ENCODE data around the gene DYNC2H1.

DYNC2H1 gene, protein sequence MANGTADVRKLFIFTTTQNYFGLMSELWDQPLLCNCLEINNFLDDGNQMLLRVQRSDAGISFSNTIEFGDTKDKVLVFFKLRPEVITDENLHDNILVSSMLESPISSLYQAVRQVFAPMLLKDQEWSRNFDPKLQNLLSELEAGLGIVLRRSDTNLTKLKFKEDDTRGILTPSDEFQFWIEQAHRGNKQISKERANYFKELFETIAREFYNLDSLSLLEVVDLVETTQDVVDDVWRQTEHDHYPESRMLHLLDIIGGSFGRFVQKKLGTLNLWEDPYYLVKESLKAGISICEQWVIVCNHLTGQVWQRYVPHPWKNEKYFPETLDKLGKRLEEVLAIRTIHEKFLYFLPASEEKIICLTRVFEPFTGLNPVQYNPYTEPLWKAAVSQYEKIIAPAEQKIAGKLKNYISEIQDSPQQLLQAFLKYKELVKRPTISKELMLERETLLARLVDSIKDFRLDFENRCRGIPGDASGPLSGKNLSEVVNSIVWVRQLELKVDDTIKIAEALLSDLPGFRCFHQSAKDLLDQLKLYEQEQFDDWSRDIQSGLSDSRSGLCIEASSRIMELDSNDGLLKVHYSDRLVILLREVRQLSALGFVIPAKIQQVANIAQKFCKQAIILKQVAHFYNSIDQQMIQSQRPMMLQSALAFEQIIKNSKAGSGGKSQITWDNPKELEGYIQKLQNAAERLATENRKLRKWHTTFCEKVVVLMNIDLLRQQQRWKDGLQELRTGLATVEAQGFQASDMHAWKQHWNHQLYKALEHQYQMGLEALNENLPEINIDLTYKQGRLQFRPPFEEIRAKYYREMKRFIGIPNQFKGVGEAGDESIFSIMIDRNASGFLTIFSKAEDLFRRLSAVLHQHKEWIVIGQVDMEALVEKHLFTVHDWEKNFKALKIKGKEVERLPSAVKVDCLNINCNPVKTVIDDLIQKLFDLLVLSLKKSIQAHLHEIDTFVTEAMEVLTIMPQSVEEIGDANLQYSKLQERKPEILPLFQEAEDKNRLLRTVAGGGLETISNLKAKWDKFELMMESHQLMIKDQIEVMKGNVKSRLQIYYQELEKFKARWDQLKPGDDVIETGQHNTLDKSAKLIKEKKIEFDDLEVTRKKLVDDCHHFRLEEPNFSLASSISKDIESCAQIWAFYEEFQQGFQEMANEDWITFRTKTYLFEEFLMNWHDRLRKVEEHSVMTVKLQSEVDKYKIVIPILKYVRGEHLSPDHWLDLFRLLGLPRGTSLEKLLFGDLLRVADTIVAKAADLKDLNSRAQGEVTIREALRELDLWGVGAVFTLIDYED (N-terminal part only)

GRCh38 chr11:103108933-103109817 is at the start of gene DYNC2H1:
Gene DYNC2H1 (plus strand): TSS chr11:103109426. CDS start chr11:103109575, 149 bp downstream.
- DNase-seq = peak; percentile 88 to 90

DNA sequence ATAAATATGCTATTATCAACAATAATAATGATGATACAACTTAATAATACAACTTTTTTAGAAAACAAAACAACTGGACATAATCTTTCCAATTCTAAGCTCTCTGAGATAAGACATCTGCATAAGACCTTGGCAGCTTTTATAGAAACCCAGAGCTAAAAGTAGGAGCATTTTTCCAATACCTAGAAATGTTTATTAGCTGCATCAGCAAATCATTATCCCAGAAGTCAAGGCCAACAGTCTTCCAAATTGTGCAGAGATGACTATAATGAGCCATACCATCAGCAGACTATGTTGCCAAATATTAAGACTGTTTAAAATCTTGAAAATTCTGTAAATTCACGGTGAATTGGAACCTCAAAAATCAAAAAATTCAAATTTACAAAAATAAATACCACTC is 47.6 kb upstream of the DYNC2H1 start:
- DNase-seq = no peak

DNA sequence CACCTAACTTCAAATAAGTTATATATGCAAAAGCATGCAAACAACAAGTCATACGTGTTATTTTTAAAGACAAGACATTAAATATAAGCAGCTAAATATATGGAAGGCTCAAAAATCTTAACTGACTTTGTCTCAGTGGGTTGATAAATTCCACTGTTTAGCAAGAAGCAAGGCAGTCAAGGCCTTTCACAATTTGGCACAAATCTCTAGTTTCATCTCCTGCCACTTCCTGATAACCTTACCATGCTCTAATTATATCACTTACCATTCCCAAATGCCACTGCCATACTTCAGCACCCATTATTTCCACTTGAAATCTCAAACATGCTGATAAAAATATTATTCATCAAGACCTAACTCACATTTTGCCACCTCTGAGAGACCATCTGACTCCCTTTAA is 42.1 kb upstream of the DYNC2H1 start:
- no peak for DNase-seq

DNA sequence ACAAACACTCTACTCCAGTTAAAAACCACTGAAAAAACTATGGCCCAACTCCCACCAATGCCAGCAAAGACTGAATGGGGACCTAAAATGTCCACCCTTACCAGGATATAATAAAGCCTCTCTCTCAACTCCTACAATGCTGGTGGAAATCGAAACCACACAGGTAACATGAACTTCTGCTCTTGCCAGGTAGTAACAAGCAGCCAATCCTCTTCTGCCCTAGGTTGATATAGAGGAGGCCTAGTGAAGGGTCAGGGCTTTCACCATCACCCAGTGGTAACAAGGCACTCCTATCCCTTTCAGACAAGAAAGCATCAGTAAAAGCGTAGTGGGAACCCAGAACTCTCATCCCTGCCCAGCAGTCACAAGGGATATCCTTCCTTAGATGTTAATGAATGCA is 39.9 kb upstream of the DYNC2H1 start:
- peak in 1 of 2 donors; percentile 11 for DNase-seq

- DNase-seq = peak in 1 of 2 donors; percentile 19
Observed at GRCh38 chr11:103070142-103070541, 39.1 kb upstream of the DYNC2H1 start.

- no peak for DNase-seq
Observed at GRCh38 chr11:103071008-103071407, 38.2 kb upstream of the DYNC2H1 start.

DNA sequence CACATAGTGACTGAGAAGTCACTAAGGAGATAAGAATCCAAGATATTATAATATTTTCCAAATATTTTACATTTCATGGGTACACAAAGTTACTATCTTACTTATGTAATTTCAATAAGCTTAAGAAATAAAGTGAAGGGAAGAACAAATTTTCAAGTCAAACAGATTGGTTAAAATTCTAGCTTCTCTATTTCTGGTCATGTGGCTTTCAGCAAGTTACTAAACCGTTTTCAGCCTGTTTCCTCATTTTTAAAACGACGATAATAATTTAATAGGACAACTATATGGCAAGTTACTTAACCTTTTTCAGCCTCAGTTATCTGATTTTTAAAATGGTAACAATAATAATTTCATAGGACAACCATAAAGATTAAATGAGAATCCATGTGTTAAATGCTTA is 32.9 kb upstream of the DYNC2H1 start:
- DNase-seq = no peak

DNA sequence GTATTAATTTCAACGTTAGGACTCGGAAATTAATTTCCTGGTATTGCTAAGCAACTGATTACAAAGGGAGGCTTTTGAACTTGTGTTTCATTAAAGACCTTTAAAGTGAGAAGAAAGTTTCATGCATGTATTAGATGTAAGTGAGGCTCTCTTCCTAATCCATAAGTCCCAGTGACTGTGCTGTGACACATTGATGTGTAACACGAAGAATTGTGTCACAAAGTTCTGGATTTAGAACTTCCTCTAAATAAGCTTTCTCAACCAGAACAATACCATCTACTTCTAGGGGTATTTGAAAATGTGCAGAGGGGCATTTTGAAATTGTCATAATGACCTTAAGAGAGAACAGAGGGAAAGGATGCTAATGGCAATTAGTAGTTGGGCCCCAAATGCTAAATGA is 31.7 kb upstream of the DYNC2H1 start:
- DNase-seq = no peak

DNA sequence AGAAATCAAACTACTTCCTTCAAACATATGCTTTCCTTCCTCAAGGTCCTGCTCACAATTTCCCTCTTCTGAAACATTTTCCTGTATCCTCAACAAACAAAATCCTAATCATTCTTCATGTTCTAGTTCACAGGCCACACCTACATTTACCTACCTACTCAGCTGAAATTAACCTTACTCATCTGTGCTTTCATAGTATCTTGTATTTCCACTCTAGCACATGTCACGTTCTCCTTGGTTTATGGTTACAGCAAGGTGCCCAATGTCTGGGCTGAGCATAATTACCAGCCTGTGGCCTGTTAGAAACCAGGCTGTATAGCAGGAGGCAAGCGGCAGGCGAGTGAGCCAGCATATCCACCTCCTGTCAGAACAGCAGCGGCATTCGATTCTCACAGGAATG is 30.5 kb upstream of the DYNC2H1 start:
- DNase-seq = no peak

- DNase-seq = no peak
Observed at GRCh38 chr11:103079833-103080232, 29.4 kb upstream of the DYNC2H1 start.

DNA sequence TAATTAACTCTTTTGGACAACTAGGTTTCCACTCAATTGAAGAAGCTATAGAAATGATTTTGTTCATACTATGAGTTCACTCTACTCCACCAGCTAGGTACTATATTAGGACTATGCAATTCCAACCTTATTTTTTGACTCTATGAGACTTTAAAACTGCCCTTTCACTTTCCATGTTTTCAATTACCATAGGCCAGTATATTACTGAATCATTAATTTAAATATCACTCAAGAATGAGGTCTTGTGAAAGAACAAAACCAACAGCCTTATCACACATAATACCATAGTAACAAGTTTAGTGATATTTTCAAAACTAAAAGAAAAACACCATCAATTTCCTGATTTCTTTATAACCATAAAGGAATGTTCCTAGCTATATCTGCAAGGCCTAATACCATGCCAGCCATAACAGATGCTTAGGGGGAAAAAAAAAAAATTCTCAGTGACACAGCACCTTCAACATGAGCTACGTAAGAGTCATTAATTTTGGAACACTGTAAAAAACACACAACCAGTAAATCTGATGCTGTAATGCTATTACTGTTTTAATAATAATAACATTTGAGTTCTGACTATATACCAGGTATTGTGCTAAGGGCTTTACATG is 23.4 kb upstream of the DYNC2H1 start:
- DNase-seq = no peak

GRCh38 chr11:103086461-103086860 is 22.8 kb upstream of the DYNC2H1 start:
- no peak for DNase-seq

DNA sequence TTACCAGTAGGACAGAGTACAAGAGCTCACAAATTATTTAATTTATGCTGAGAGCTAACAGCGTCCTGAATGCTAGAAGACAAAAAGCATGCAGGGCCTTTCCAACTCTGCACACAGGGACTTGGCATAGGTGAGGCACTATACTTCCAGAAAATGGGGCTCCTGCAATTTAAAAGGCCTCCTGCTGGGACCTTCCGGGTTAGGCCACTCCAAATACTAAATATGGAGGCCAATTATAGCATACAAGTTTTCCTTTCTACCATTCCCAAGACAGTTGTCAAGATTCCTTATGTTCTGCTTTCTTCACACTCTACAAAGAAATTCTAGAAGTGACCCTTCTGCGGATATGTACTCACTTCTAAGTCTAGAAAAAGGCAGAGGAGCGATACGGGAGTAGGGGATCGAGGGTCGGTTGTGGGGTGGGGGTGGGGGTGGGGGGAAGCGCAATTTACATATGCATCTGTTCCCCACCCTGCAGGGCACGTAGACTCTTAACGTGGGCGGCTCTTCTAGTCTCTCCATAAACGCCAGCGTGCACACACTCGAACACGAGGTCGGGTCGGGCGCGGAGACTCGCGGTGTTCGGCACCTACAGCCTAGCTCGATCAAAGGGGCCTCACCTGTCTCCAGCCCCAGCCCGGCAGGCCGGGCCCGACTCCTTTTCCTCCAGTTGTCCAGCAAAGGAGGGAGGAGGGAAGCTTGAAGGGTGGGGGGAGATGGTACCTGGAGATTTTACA is 18.0 kb upstream of the DYNC2H1 start:
- DNase-seq = peak; percentile 28 to 40

DNA sequence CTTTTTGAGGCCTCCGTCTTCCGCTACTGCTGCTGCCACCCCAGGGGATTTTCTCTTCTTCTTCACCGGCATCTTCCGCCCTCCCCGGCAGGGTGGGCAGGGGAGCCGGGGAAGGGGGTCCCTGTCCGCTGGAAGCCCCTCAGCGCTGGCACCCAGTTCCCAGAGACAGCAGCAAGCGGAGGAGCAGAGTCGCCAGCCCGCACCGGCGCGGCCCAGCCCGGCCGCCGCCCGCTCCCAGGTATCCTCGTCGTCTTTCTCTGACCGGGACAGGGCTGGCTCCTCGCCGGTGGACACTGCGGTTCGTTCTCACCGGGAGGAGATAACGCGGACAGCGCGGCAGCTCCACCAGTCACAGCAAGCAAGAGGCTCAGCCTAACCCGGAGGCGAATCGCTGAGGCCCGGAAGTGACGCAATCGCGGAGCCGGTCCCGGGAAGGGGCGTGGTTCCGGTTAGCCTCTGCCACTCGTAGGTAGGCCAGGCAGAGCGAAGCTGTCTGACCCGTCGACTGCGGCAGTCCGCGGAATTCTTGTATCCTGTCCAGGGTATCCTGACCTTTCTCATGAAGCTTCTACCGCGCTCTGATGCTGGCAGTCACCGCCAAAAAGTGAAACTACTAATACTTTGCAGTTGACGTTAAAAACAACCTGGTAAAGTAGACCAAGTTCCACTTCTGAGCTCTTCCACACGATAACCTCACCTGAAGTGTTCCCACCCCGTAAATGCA is 17.3 kb upstream of the DYNC2H1 start, which contains the start of gene DCUN1D5:
TSS of gene DCUN1D5 (minus strand) at position 360 of the 724 bp plus-strand sequence. CDS start at position 72, 288 bp downstream.
- DNase-seq = peak; percentile 95

GRCh38 chr11:103097279-103097678 is 11.9 kb upstream of the DYNC2H1 start:
- no peak for DNase-seq

DNA sequence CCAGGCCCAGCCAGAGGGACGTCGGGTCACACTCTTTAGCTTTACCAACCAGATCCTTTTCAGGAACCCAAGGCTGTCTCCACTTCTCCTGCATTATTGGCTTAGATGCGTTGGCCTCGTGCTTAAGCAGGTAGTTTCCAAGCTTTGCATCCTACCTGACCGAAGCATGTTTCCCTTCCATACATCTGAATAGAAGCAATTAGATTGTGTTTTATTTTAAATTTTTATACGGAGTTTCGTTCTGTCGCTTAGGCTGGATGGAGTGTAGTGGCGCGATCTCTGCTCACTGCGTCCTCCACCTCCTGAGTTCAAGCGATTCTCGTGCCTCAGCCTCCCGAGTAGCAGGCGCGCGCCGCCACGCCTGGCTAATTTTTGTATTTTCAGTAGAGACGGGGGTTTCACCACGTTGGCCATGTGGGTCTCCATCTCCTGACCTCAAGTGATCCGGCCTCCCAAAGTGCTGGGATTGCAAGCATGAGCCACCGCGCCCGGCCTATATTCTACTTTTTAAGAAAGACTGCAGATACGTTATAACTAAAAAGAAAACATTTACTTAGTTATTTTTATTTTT is 677 bp downstream of the DYNC2H1 start:
- DNase-seq = no peak

GRCh38 chr11:103110391-103110790 is 1.2 kb downstream of the DYNC2H1 start:
- DNase-seq = peak in 1 of 2 donors; percentile 14

DNA sequence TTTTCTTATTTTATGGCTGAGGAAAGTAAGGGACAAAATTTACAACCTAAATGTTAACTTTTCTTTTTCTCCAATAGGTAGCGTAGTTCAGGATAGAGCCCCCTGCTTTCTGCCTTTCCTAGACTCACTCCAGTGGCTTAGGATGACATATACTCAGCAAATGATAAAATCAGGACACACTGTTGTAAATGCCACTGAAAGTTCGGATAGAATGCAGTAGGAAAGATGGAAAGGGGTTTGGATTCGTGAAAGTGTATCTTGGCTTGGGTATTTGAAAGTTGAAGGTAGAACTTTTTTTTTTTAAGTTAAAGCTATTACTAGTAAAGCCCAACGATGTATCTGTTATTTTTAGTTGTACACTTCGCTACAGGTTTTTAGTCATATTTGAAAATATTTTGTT is 2.2 kb downstream of the DYNC2H1 start:
- DNase-seq = no peak

DNA sequence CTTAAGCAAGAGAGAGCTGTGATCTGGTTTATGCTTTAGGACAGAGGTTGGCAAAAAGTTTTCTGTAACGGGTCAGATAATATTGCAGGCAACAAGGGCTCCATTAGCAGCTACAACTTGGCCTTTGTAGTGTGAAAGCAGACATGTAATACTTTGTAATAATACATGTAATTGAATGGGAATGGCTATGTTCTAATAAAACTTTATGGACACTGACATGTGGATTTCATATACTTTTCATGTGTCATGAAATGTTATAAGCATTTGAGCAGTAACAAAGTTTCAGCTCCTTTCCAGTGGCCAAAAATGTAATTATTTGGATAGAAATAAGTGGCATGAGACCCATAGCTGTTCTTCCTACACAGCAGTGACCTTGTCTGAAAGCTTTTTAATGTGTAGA is 3.1 kb downstream of the DYNC2H1 start:
- no peak for DNase-seq

DNA sequence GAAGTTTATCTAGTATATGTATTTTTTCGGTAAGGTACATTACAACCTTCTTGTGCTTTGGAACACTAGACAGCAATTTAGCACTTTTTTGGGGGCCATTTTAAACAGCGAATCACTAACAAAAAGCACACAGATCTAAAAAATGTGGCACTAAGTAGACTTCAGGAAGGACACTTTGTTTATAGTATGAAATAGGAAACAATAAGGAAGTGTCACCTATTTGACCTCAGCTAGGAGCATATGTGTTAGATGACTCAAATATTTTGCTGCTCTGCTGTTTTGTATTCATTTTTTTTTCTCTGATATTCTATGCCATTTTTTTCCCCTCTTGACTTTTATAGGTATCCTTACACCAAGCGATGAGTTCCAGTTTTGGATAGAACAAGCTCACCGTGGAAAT is 5.6 kb downstream of the DYNC2H1 start:
- DNase-seq = no peak

Data from CD4-positive, alpha-beta T cell treated with Interleukin-1 beta for 1 hour (primary cell).